Liver (tissue), 9 donors: Measurements from ENCODE around the gene CDCA4. TPM values are rescaled to one million over a fixed set of nuclear protein-coding genes. Genes with fewer than 3 reads are reported as not detected.

Experiments
- DNase-seq: peaks from one replicate; pipeline ENCODE4 v3.0.0-alpha.2; 2017; ENCODE audit warnings: low spot score
- H3K27ac ChIP-seq, 2 donors: one replicate each; pipeline ENCODE4 v1.7.0; 2013; ENCODE audit warnings: inconsistent platforms in 2 of 2, low read length in 2 of 2, control low read depth in 1 of 2, low read depth in 1 of 2, mild to moderate bottlenecking in 1 of 2
- H3K27me3 ChIP-seq, 4 donors: one replicate each; pipeline versions ENCODE4 v1.6.1 to v1.7.0; 2013; ENCODE audit warnings: low read length in 3 of 4, inconsistent platforms in 1 of 4, mild to moderate bottlenecking in 1 of 4, moderate library complexity in 1 of 4; ENCODE audit not compliant: control insufficient read depth in 4 of 4, insufficient read depth in 4 of 4
- H3K36me3 ChIP-seq, 4 donors: one replicate each; pipeline versions ENCODE4 v1.6.1 to v1.7.0; 2013; ENCODE audit warnings: low read length in 3 of 4, mild to moderate bottlenecking in 3 of 4, low read depth in 1 of 4, moderate library complexity in 1 of 4; ENCODE audit not compliant: control insufficient read depth in 4 of 4, insufficient read depth in 3 of 4
- H3K4me1 ChIP-seq, 4 donors: one replicate each; pipeline versions ENCODE4 v1.6.1 to v1.7.0; 2013; ENCODE audit warnings: low read length in 3 of 4, mild to moderate bottlenecking in 3 of 4, moderate library complexity in 1 of 4; ENCODE audit not compliant: control insufficient read depth in 4 of 4, insufficient read depth in 4 of 4
- H3K4me3 ChIP-seq, 3 donors: one replicate each; pipeline versions ENCODE4 v1.6.1 to v1.7.0; 2013; ENCODE audit warnings: low read length in 3 of 3, control low read depth in 1 of 3, low read depth in 1 of 3, mild to moderate bottlenecking in 1 of 3
- H3K9ac ChIP-seq, 2 donors: one replicate each; pipeline ENCODE4 v1.7.0; 2013; ENCODE audit warnings: low read length in 2 of 2, mild to moderate bottlenecking in 2 of 2, moderate library complexity in 2 of 2, control low read depth in 1 of 2, low read depth in 1 of 2
- H3K9me3 ChIP-seq, 4 donors: one replicate each; pipeline versions ENCODE4 v1.6.1 to v1.7.0; 2013; ENCODE audit warnings: low read length in 3 of 4; ENCODE audit not compliant: control insufficient read depth in 4 of 4
- ATF3 ChIP-seq: IDR thresholded peaks from 2 replicates; pipeline ENCODE4 v1.6.1; 2016; ENCODE audit warnings: antibody characterized with exemption
- EGR1 ChIP-seq, 2 donors: IDR thresholded peaks; 2 replicates each; pipeline ENCODE4 v1.6.1; 2016 to 2018; ENCODE audit warnings: antibody characterized with exemption in 2 of 2, low read depth in 2 of 2
- FOXA1 ChIP-seq: IDR thresholded peaks from 2 replicates; pipeline ENCODE4 v1.6.1; 2016; ENCODE audit warnings: antibody characterized with exemption
- FOXA2 ChIP-seq: IDR thresholded peaks from 2 replicates; pipeline ENCODE4 v1.6.1; 2016; ENCODE audit warnings: antibody characterized with exemption
- GABPA ChIP-seq, 2 donors: IDR thresholded peaks in 1 of 2; conservative IDR thresholded peaks in 1 of 2; 2 replicates each; pipeline ENCODE4 v1.6.1; 2016; ENCODE audit warnings: antibody characterized with exemption in 2 of 2, mild to moderate bottlenecking in 1 of 2, moderate library complexity in 1 of 2
- HNF4A ChIP-seq, 2 donors: conservative IDR thresholded peaks; 2 replicates each; pipeline ENCODE4 v1.6.1; 2016; ENCODE audit warnings: antibody characterized with exemption in 2 of 2, mild to moderate bottlenecking in 2 of 2
- HNF4G ChIP-seq: IDR thresholded peaks from 2 replicates; pipeline ENCODE4 v1.6.1; 2016; ENCODE audit warnings: antibody characterized with exemption
- JUND ChIP-seq, 2 donors: IDR thresholded peaks; 2 replicates each; pipeline ENCODE4 v1.6.1; 2016; ENCODE audit warnings: antibody characterized with exemption in 2 of 2
- MAX ChIP-seq: IDR thresholded peaks from 2 replicates; pipeline ENCODE4 v1.6.1; 2016; ENCODE audit warnings: antibody characterized with exemption
- NR2F2 ChIP-seq: IDR thresholded peaks from 2 replicates; pipeline ENCODE4 v1.6.1; 2016; ENCODE audit warnings: antibody characterized with exemption
- RAD21 ChIP-seq, 2 donors: IDR thresholded peaks; 2 replicates each; pipeline ENCODE4 v1.6.1; 2016; ENCODE audit warnings: antibody characterized with exemption in 2 of 2, mild to moderate bottlenecking in 2 of 2
- REST ChIP-seq: IDR thresholded peaks from 2 replicates; pipeline ENCODE4 v1.6.1; 2016; ENCODE audit warnings: antibody characterized with exemption, mild to moderate bottlenecking
- RXRA ChIP-seq, 2 donors: IDR thresholded peaks; 2 replicates each; pipeline ENCODE4 v1.6.1; 2017 to 2018; ENCODE audit warnings: antibody characterized with exemption in 2 of 2, mild to moderate bottlenecking in 1 of 2
- SP1 ChIP-seq: IDR thresholded peaks from 2 replicates; pipeline ENCODE4 v1.6.1; 2018; ENCODE audit warnings: antibody characterized with exemption, mild to moderate bottlenecking
- TAF1 ChIP-seq: conservative IDR thresholded peaks from 2 replicates; pipeline ENCODE4 v1.6.1; 2016; ENCODE audit warnings: antibody characterized with exemption, mild to moderate bottlenecking
- YY1 ChIP-seq: IDR thresholded peaks from 2 replicates; pipeline ENCODE4 v1.6.1; 2016; ENCODE audit warnings: antibody characterized with exemption, mild to moderate bottlenecking
- ZBTB33 ChIP-seq: IDR thresholded peaks from 2 replicates; pipeline ENCODE4 v1.6.1; 2016; ENCODE audit warnings: antibody characterized with exemption
- whole genome bisulfite sequencing: extraction: QIAGEN DNeasy Blood & Tissue Kit; methylation state at CpG from one replicate; pipeline ENCODE4 v1.1.7; 2013; 5-methylcytosine and 5-hydroxymethylcytosine counted together
- polyA plus RNA-seq, 2 donors: library from polyadenylated mRNA; stranded (reverse) in 1 of 2; unstranded in 1 of 2; fragments of 200-250 nt in 1 of 2; fragments of >200 nt in 1 of 2; fragmentation: Nextera tagmentation in 1 of 2; extraction: Ambion mirVana in 1 of 2; gene quantifications; one replicate each; pipeline versions ENCODE4 v1.2.1 to v1.2.3, GENCODE V29; 2013 to 2015
- total RNA-seq, 2 donors: library from RNA; depleted of rRNA; stranded (reverse); fragments of >200 nt; gene quantifications; one replicate each; pipeline ENCODE4 v1.2.3, GENCODE V29; 2014
- TF ChIP-seq, protein P1 (sequence below): fragments of 150-350 bp; IDR thresholded peaks from 2 replicates; pipeline ENCODE4 v1.5.1; 2017; ENCODE audit warnings: improper control_type of control experiment, low read depth, low read length; ENCODE audit not compliant: missing input control
- donor health status: healthy.
- donor health status: healthy.
- donor health status: healthy.
- donor health status: healthy.
- donor health status: healthy.

The CDCA4 gene
- total and polyA plus RNA-seq, 4 donors = 1.2 to 34.5 (median 2.7) TPM

GRCh38 chr14:104968153-104968527 lies 52.7 kb downstream of the CDCA4 start (continued):
- TF ChIP-seq REST = no peak

DNA sequence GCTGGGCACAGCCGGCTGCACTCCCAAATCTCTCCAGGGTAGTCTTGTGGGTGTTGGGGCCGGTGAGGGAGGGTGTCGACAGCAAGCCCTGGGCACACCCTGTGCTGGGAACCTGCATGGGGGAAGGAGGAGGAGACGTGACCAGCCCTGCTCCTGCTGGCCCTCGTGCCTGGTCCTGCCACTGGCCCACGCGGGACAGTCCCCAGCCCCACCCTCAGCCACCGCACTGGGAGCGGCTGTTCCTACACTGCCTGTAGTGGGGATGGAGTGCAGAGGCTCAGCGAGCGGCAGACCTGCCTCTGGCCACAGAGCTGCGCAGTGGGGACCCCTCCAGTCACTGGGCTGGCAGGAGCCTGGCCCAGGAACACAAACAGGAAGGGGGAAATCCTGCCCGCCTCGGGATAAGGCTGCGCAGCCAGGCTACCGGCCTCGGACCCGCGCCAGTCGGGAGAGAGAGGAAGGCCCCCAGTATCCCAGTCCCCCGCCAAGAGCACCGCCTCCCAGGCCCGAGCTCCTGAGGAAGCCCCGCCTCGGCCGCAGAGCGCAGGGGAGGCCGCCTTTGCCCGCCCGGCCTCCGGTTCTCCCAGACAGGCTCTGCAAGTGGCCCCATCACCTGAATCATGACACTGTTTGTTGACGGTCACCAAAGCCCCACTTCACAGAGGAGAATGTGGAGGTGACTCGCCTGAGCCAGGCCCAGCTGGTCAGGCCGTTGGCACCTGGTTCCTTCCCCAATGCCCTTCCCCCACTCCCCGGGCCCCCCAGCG lies 53.3 kb downstream of the CDCA4 start:
- no peaks in the 10 kb centered on the region for H3K36me3 ChIP-seq
- WGBS = 4% methylated on average over 36 of the region's 36 CpGs
- DNase-seq = no peak
- H3K27ac ChIP-seq = no peak overlapping the region
- H3K27me3 ChIP-seq = peaks cover 0 to 3% (median under 1%) of the 10 kb centered on the region in 4 donors
- TF ChIP-seq RAD21 (IDR thresholded peaks at IDR 0.05) (no peak), HNF4A (conservative IDR thresholded peaks at IDR 0.05) (no peak), HNF4G (no peak), FOXA2 (no peak), SP1 (no peak), REST (no peak), JUND (IDR thresholded peaks at IDR 0.05) (no peak), NR2F2 (no peak), MAX (no peak), TAF1 (no peak), YY1 (no peak), GABPA (IDR thresholded peaks at IDR 0.05 in 1 of 2, conservative IDR thresholded peaks at IDR 0.05 in 1 of 2) (no peak), ATF3 (no peak), EGR1 (IDR thresholded peaks at IDR 0.05; ENCODE audit: low read depth in 2 of 2) (no peak), FOXA1 (no peak), RXRA (IDR thresholded peaks at IDR 0.05) (no peak), ZBTB33 (no peak)
- TF ChIP-seq, protein P1, sequence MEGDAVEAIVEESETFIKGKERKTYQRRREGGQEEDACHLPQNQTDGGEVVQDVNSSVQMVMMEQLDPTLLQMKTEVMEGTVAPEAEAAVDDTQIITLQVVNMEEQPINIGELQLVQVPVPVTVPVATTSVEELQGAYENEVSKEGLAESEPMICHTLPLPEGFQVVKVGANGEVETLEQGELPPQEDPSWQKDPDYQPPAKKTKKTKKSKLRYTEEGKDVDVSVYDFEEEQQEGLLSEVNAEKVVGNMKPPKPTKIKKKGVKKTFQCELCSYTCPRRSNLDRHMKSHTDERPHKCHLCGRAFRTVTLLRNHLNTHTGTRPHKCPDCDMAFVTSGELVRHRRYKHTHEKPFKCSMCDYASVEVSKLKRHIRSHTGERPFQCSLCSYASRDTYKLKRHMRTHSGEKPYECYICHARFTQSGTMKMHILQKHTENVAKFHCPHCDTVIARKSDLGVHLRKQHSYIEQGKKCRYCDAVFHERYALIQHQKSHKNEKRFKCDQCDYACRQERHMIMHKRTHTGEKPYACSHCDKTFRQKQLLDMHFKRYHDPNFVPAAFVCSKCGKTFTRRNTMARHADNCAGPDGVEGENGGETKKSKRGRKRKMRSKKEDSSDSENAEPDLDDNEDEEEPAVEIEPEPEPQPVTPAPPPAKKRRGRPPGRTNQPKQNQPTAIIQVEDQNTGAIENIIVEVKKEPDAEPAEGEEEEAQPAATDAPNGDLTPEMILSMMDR = no peak
- no peaks in the 10 kb centered on the region for H3K9me3 ChIP-seq
- H3K4me1 ChIP-seq = peaks cover 0 to 4% (median under 1%) of the 10 kb centered on the region in 4 donors
- H3K4me3 ChIP-seq = no peak overlapping the region
- no peak overlapping the region for H3K9ac ChIP-seq
